Fibroblast of pulmonary artery (primary cell): ENCODE data around the gene KRT81.
"Not testable (repeated sequence)": the region's sequence is repeated elsewhere in the genome, so short reads cannot be mapped to it uniquely, and the experiment has no call there.

ENCODE experiments used
- DNase-seq: peaks from one replicate; pipeline ENCODE4 v3.0.0-alpha.2; 2010; ENCODE audit warnings: low read depth
- H3K4me3 ChIP-seq: replicated peaks from 2 replicates; pipeline ENCODE4 v1.5.1; 2011; ENCODE audit warnings: low read depth, mild to moderate bottlenecking, control low read depth, low read length, moderate library complexity
- TF ChIP-seq, protein P1 (sequence below): IDR thresholded peaks from 2 replicates; pipeline ENCODE4 v1.5.1; 2011; ENCODE audit warnings: mild to moderate bottlenecking, control low read depth, low read length, inconsistent platforms; ENCODE audit errors: missing control alignments

The KRT81 gene

GRCh38 chr12:52296572-52297215, 5.4 kb upstream of the KRT81 start:
- no peak overlapping the region for H3K4me3 ChIP-seq
- no peak for DNase-seq
- TF ChIP-seq, protein P1, sequence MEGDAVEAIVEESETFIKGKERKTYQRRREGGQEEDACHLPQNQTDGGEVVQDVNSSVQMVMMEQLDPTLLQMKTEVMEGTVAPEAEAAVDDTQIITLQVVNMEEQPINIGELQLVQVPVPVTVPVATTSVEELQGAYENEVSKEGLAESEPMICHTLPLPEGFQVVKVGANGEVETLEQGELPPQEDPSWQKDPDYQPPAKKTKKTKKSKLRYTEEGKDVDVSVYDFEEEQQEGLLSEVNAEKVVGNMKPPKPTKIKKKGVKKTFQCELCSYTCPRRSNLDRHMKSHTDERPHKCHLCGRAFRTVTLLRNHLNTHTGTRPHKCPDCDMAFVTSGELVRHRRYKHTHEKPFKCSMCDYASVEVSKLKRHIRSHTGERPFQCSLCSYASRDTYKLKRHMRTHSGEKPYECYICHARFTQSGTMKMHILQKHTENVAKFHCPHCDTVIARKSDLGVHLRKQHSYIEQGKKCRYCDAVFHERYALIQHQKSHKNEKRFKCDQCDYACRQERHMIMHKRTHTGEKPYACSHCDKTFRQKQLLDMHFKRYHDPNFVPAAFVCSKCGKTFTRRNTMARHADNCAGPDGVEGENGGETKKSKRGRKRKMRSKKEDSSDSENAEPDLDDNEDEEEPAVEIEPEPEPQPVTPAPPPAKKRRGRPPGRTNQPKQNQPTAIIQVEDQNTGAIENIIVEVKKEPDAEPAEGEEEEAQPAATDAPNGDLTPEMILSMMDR, result no peak

- no peak for DNase-seq
- no peak overlapping the region for H3K4me3 ChIP-seq
- TF ChIP-seq, protein P1, result no peak
Observed at GRCh38 chr12:52295663-52296062, 4.3 kb upstream of the KRT81 start.

DNA sequence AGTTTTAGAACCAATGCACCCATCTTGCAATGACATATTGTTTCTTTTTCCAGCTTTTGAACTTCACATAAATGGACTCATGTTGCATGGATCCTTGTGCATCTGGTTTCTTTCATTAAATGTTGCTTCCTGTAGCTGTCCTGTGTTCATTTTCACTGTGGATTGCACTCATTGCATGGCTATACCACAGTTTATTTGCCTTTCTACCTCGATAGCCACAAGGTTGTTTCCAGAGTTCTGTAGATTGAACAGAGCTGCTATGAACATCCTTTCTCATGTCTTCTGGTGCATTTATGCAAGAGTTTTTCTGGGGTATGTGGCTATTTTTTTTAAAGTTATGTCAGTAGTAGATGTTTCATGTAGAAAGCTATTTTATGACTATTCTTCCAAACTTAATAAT, 3.5 kb upstream of the KRT81 start:
- DNase-seq, result no peak
- TF ChIP-seq, protein P1, result no peak
- H3K4me3 ChIP-seq, result no peak overlapping the region

DNA sequence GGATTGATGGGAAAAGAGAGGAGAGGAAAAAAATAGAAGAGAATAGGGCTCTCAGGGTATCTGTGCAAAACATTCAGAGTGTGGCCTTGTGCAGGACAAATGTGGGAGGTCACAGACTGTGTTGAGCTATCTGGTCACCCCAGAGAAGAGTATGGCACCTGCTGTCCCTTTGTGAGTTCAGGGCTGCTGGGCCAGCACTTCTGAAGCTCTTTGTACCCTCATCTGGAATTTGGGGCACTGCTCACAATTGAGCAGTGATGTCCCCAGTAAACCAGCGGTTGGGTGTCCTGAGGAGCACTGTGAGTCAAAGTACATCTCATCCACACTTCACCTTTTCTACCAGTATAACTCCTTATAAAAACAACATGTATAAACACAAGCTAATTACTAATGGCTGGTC, 2.6 kb upstream of the KRT81 start:
- TF ChIP-seq, protein P1, result no peak
- H3K4me3 ChIP-seq, result no peak overlapping the region
- no peak for DNase-seq

GRCh38 chr12:52290483-52291134, 725 bp downstream of the KRT81 start:
- DNase-seq, H3K4me3 ChIP-seq: not testable (repeated sequence)

GRCh38 chr12:52287816-52288805, 3.2 kb downstream of the KRT81 start:
- not testable (repeated sequence) for H3K4me3 ChIP-seq, DNase-seq

DNA sequence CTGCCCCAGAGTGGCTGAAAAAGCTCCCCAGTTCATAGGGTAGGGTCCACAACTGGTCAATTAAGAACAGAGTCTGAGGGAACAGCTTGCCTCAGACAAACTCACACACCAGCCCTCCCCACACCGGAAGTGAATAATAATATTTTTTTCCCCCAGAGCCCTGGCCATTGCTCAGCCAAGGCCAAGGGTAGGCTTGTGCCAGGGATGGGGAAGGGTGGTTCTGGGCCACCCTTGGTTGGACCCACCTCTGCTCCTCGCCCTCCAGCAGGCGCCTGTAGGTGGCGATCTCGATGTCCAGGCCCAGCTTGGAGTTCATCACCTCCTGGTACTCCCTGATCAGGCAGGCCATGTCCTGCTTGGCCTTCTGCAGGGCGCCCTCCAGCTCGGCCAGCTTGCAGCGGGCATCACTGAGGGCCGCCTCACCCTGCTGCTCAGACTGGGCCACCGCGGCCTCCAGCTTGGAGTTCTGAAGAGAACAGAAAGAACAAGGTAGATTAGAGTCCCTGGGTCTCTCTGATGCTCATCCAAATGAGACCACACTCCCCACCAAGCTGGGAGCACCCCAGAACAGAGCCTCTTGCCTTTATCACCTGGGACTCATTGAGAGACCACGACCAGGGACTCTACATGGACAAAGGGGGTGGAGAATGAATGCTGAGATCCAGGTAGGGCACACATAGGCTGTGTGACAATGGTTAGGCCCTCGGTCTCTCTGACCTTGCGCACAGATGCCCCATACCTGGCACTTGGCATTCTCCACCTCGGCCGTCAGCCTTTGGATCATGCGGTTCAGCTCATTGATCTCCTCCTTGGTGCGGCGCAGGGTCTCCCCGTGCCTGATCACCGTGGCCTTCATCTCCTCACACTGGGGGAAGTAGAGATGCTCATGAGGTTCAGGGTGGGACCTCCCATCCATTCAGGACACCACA, 4.2 kb downstream of the KRT81 start:
- H3K4me3 ChIP-seq, DNase-seq: not testable (repeated sequence)
